H9 (cell line): Measurements from ENCODE around the gene ICOSLG. TPM values are rescaled to one million over a fixed set of nuclear protein-coding genes. Genes with fewer than 3 reads are reported as not detected.
"Not testable (repeated sequence)": the region's sequence is repeated elsewhere in the genome, so short reads cannot be mapped to it uniquely, and the experiment has no call there.

Experiments
- DNase-seq: peaks from one replicate; pipeline ENCODE4 v3.0.0-alpha.2; 2017
- H2AFZ ChIP-seq: one replicate; pipeline ENCODE4 v1.6.1; 2013; ENCODE audit warnings: mild to moderate bottlenecking, low read length, control low read depth, moderate library complexity
- H2AK5ac ChIP-seq: 2 replicates; pipeline ENCODE4 v1.6.1; 2013; ENCODE audit warnings: low read length, control low read depth, mixed read lengths; ENCODE audit not compliant: insufficient read length
- H2BK120ac ChIP-seq: one replicate; pipeline ENCODE4 v1.6.1; 2013; ENCODE audit warnings: low read depth, mild to moderate bottlenecking, low read length, control low read depth, inconsistent platforms; ENCODE audit not compliant: poor library complexity, severe bottlenecking
- H2BK12ac ChIP-seq: 2 replicates; pipeline ENCODE4 v1.6.1; 2013; ENCODE audit warnings: low read length, control low read depth, mixed read lengths, low read depth; ENCODE audit not compliant: insufficient read length
- H2BK15ac ChIP-seq: 2 replicates; pipeline ENCODE4 v1.6.1; 2013; ENCODE audit warnings: low read depth, low read length, control low read depth
- H2BK20ac ChIP-seq: one replicate; pipeline ENCODE4 v1.6.1; 2013; ENCODE audit warnings: low read depth, mild to moderate bottlenecking, low read length, control low read depth, inconsistent platforms; ENCODE audit not compliant: poor library complexity, severe bottlenecking
- H2BK5ac ChIP-seq: 2 replicates; pipeline ENCODE4 v1.6.1; 2013; ENCODE audit warnings: low read length, control low read depth, mixed read lengths; ENCODE audit not compliant: insufficient read length
- H3K14ac ChIP-seq: 2 replicates; pipeline ENCODE4 v1.6.1; 2013; ENCODE audit warnings: low read length, control low read depth; ENCODE audit not compliant: insufficient read depth
- H3K18ac ChIP-seq: 2 replicates; pipeline ENCODE4 v1.6.1; 2013; ENCODE audit warnings: low read depth, mild to moderate bottlenecking, mixed read lengths, low read length, control low read depth; ENCODE audit not compliant: insufficient read length
- H3K23ac ChIP-seq: 2 replicates; pipeline ENCODE4 v1.6.1; 2013; ENCODE audit warnings: low read length, control low read depth, mixed read lengths, low read depth; ENCODE audit not compliant: insufficient read length
- H3K23me2 ChIP-seq: 2 replicates; pipeline ENCODE4 v1.6.1; 2013; ENCODE audit warnings: low read depth, mild to moderate bottlenecking, mixed read lengths, low read length, control low read depth; ENCODE audit not compliant: insufficient read length, poor library complexity, severe bottlenecking
- H3K27ac ChIP-seq: 2 replicates; pipeline ENCODE4 v1.5.1; 2013; ENCODE audit warnings: low read length, control low read depth, mixed read lengths, low read depth; ENCODE audit not compliant: insufficient read length
- H3K27me3 ChIP-seq: 2 replicates; pipeline ENCODE4 v1.6.1; 2013; ENCODE audit warnings: low read length, control low read depth, inconsistent platforms; ENCODE audit not compliant: insufficient read depth
- H3K4ac ChIP-seq: 2 replicates; pipeline ENCODE4 v1.6.1; 2013; ENCODE audit warnings: low read depth, mild to moderate bottlenecking, control low read depth, inconsistent platforms, low read length, moderate library complexity
- H3K4me1 ChIP-seq: 2 replicates; pipeline ENCODE4 v1.6.1; 2013; ENCODE audit warnings: low read length, control low read depth, inconsistent platforms; ENCODE audit not compliant: insufficient read depth
- H3K4me2 ChIP-seq: 2 replicates; pipeline ENCODE4 v1.6.1; 2013; ENCODE audit warnings: low read length, control low read depth, mixed read lengths; ENCODE audit not compliant: insufficient read length, insufficient read depth
- H3K56ac ChIP-seq: 2 replicates; pipeline ENCODE4 v1.6.1; 2013; ENCODE audit warnings: low read depth, mild to moderate bottlenecking, mixed read lengths, low read length, control low read depth; ENCODE audit not compliant: insufficient read length
- H3K79me1 ChIP-seq: 2 replicates; pipeline ENCODE4 v1.6.1; 2013; ENCODE audit warnings: low read depth, mild to moderate bottlenecking, moderate library complexity, low read length, control low read depth, inconsistent platforms; ENCODE audit not compliant: insufficient read depth, poor library complexity, severe bottlenecking
- H3K79me2 ChIP-seq: 2 replicates; pipeline ENCODE4 v1.6.1; 2013; ENCODE audit warnings: low read length, control low read depth, inconsistent platforms; ENCODE audit not compliant: insufficient read depth
- H3K9ac ChIP-seq: 2 replicates; pipeline ENCODE4 v1.6.1; 2013; ENCODE audit warnings: low read length, control low read depth, mixed read lengths; ENCODE audit not compliant: insufficient read length; ENCODE audit errors: extremely low read depth
- H3K9me3 ChIP-seq: one replicate; pipeline ENCODE4 v1.6.1; 2013; ENCODE audit warnings: low read depth, low read length, inconsistent platforms; ENCODE audit not compliant: control insufficient read depth
- H3T11ph ChIP-seq: one replicate; pipeline ENCODE4 v1.6.1; 2013; ENCODE audit warnings: mild to moderate bottlenecking, low read length, control low read depth, inconsistent platforms
- H4K20me1 ChIP-seq: one replicate; pipeline ENCODE4 v1.6.1; 2013; ENCODE audit not compliant: control insufficient read depth, insufficient read length, insufficient read depth
- H4K5ac ChIP-seq: 2 replicates; pipeline ENCODE4 v1.6.1; 2013; ENCODE audit warnings: low read depth, mild to moderate bottlenecking, mixed read lengths, low read length, control low read depth; ENCODE audit not compliant: insufficient read length
- H4K8ac ChIP-seq: replicated peaks from 2 replicates; pipeline ENCODE4 v1.6.1; 2013; ENCODE audit warnings: low read length, control low read depth, mixed read lengths, low read depth; ENCODE audit not compliant: insufficient read length
- H4K91ac ChIP-seq: 2 replicates; pipeline ENCODE4 v1.6.1; 2013; ENCODE audit warnings: low read depth, mild to moderate bottlenecking, moderate library complexity, mixed read lengths, low read length, control low read depth; ENCODE audit not compliant: insufficient read length
- H3K27ac Mint-ChIP-seq, 3 experiments: 2 replicates in 2 of 3; 3 replicates in 1 of 3; pipeline ENCODE4 v1.8.0; 2020 to 2021; ENCODE audit warnings: mixed read lengths in 3 of 3, mild to moderate bottlenecking in 1 of 3, moderate library complexity in 1 of 3
- H3K27me3 Mint-ChIP-seq: 2 replicates; pipeline ENCODE4 v1.8.0; 2021; ENCODE audit warnings: low read depth, mild to moderate bottlenecking, moderate library complexity, mixed read lengths
- H3K36me3 Mint-ChIP-seq, 3 experiments: 2 replicates in 2 of 3; 3 replicates in 1 of 3; pipeline ENCODE4 v1.8.0; 2020 to 2021; ENCODE audit warnings: low read depth in 3 of 3, mixed read lengths in 3 of 3; ENCODE audit not compliant: insufficient read depth in 1 of 3
- H3K4me1 Mint-ChIP-seq, 2 experiments: 2 replicates each; pipeline ENCODE4 v1.8.0; 2020; ENCODE audit warnings: mixed read lengths in 2 of 2
- H3K4me3 Mint-ChIP-seq, 2 experiments: 2 replicates in 1 of 2; 3 replicates in 1 of 2; pipeline ENCODE4 v1.8.0; 2020 to 2021; ENCODE audit warnings: mild to moderate bottlenecking in 2 of 2, mixed read lengths in 2 of 2, moderate library complexity in 1 of 2
- H3K9me3 Mint-ChIP-seq, 2 experiments: 2 replicates in 1 of 2; 3 replicates in 1 of 2; pipeline ENCODE4 v1.8.0; 2020; ENCODE audit warnings: mild to moderate bottlenecking in 2 of 2, mixed read lengths in 2 of 2, moderate library complexity in 1 of 2
- WGBS: extraction: QIAGEN DNeasy Blood & Tissue Kit; methylation state at CpG from one replicate; pipeline ENCODE4 v1.1.7; 2013; ENCODE audit warnings: missing lambda C conversion rate, low lambda C conversion rate, mixed read lengths; ENCODE audit not compliant: insufficient read length; ENCODE audit errors: extremely low coverage; 5-methylcytosine and 5-hydroxymethylcytosine counted together
- total RNA-seq: library from RNA; stranded (reverse); gene quantifications from 2 replicates; pipeline ENCODE4 v1.2.1, GENCODE V29; 2021

Gene ICOSLG
- total RNA-seq, 1 experiment from 2014 or later: 6.8 TPM

GRCh38 chr21:44223334-44223733, 17.4 kb downstream of the ICOSLG start:
- not testable (repeated sequence) for H3K27me3 Mint-ChIP-seq, H4K8ac ChIP-seq
- no CpG with 5 or more reads among the region's 5 CpGs for WGBS

GRCh38 chr21:44220674-44221073, 20.1 kb downstream of the ICOSLG start:
- H3K79me1 ChIP-seq, H3K79me2 ChIP-seq, H2BK120ac ChIP-seq, H2BK12ac ChIP-seq, H3K27me3 Mint-ChIP-seq, H4K8ac ChIP-seq, H3K14ac ChIP-seq, H3K4me3 Mint-ChIP-seq, H3T11ph ChIP-seq, H4K5ac ChIP-seq, H3K27me3 ChIP-seq, H3K36me3 Mint-ChIP-seq, H3K9me3 ChIP-seq, H2BK5ac ChIP-seq, H3K4me1 ChIP-seq, H3K4me1 Mint-ChIP-seq, H2BK20ac ChIP-seq, H3K4me2 ChIP-seq, H4K20me1 ChIP-seq, H2AK5ac ChIP-seq, H3K27ac ChIP-seq, H4K91ac ChIP-seq, H3K27ac Mint-ChIP-seq, DNase-seq, H3K56ac ChIP-seq, H2BK15ac ChIP-seq, H3K4ac ChIP-seq, H3K23ac ChIP-seq, H3K9ac ChIP-seq, H3K9me3 Mint-ChIP-seq, H2AFZ ChIP-seq, H3K23me2 ChIP-seq, H3K18ac ChIP-seq: not testable (repeated sequence)
- WGBS: no CpG with 5 or more reads among the region's 18 CpGs

More at GRCh38 chr21:44223334-44223733, 17.4 kb downstream of the ICOSLG start:
- not testable (repeated sequence) for H3K4me1 ChIP-seq, H4K5ac ChIP-seq, H4K91ac ChIP-seq, H3K56ac ChIP-seq, H3K23me2 ChIP-seq, H3K79me2 ChIP-seq, H3K4me3 Mint-ChIP-seq, H3K4me1 Mint-ChIP-seq, H3K4me2 ChIP-seq, H3K27ac Mint-ChIP-seq, H2AK5ac ChIP-seq, H3K27ac ChIP-seq, DNase-seq, H3K79me1 ChIP-seq, H2BK12ac ChIP-seq, H2BK120ac ChIP-seq, H4K20me1 ChIP-seq, H3T11ph ChIP-seq, H2BK20ac ChIP-seq, H3K27me3 ChIP-seq, H3K4ac ChIP-seq, H2BK5ac ChIP-seq, H2AFZ ChIP-seq, H3K9me3 Mint-ChIP-seq, H3K14ac ChIP-seq, H3K36me3 Mint-ChIP-seq, H2BK15ac ChIP-seq, H3K9me3 ChIP-seq, H3K23ac ChIP-seq, H3K9ac ChIP-seq, H3K18ac ChIP-seq
